RWPE1 (cell line): ENCODE measurements around the gene HCAR3.

Experiments
- CTCF ChIA-PET: fragments of 350-600 bp; sonication (Branson Sonifier 250); formaldehyde crosslinking; extraction: SDS; loops from one replicate; lab custom pipeline; 2021; lab: Yijun Ruan, JAX
- POLR2A ChIA-PET: fragments of 400-600 bp; formaldehyde crosslinking; extraction: SDS; loops from one replicate; lab custom pipeline; 2020; ENCODE audit warnings: antibody characterized with exemption; ENCODE audit not compliant: low non-redundant PET; lab: Yijun Ruan, JAX
- DNase-seq: peaks from one replicate; pipeline ENCODE4 v3.0.0; 2012; ENCODE audit warnings: low spot score
- H3K27ac ChIP-seq: fragments of 450-650 bp; 2 replicates; pipeline ENCODE4 v1.5.1; 2017
- TF ChIP-seq, protein P1 (sequence below): fragments of 450-650 bp; conservative IDR thresholded peaks from 2 replicates; pipeline ENCODE4 v1.5.1; 2017; ENCODE audit warnings: low read depth, mild to moderate bottlenecking

Gene HCAR3

GRCh38 chr12:122672515-122672914, 44.1 kb downstream of the HCAR3 start:
- POLR2A ChIA-PET = no interaction called here

GRCh38 chr12:122669397-122670070, 47.1 kb downstream of the HCAR3 start:
- no peak for DNase-seq
- peak overlapping the region; percentile 55; the same call in 1 of the 2 replicates for H3K27ac ChIP-seq
- ChIA-PET POLR2A (no interaction called here), CTCF (no interaction called here)
- TF ChIP-seq, protein P1, sequence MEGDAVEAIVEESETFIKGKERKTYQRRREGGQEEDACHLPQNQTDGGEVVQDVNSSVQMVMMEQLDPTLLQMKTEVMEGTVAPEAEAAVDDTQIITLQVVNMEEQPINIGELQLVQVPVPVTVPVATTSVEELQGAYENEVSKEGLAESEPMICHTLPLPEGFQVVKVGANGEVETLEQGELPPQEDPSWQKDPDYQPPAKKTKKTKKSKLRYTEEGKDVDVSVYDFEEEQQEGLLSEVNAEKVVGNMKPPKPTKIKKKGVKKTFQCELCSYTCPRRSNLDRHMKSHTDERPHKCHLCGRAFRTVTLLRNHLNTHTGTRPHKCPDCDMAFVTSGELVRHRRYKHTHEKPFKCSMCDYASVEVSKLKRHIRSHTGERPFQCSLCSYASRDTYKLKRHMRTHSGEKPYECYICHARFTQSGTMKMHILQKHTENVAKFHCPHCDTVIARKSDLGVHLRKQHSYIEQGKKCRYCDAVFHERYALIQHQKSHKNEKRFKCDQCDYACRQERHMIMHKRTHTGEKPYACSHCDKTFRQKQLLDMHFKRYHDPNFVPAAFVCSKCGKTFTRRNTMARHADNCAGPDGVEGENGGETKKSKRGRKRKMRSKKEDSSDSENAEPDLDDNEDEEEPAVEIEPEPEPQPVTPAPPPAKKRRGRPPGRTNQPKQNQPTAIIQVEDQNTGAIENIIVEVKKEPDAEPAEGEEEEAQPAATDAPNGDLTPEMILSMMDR = no peak

More at GRCh38 chr12:122672515-122672914, 44.1 kb downstream of the HCAR3 start:
- TF ChIP-seq, protein P1 = no peak
- CTCF ChIA-PET = no interaction called here
- no peak overlapping the region for H3K27ac ChIP-seq
- no peak for DNase-seq

DNA sequence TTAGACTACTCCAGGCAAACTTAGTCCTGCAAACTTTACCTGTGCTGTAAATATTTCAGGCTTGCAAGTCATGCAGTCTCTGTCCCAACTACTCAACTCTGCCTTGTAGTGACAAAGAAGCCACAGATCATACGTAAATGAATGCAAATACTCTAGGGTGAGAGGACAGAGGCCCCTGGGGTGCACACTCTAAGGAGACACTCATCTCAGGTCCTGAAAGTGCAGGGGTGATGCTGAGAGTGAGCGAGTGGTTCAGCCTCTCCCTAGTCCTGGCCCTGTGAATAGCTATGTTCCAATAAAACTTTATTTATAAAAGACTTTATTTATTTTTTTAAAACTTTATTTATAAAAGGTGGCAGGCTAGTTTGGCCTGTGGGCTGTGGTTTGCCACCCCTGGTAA, 48.3 kb downstream of the HCAR3 start:
- TF ChIP-seq, protein P1 = no peak
- no peak overlapping the region for H3K27ac ChIP-seq
- ChIA-PET CTCF (interaction anchor here (0.6 kb wide), 1 partner anchor 914 kb away, joined by 3 read pairs; no protein-coding TSS in a partner anchor), POLR2A (no interaction called here)
- no peak for DNase-seq

- POLR2A ChIA-PET = no interaction called here
These were observed 50.9 kb downstream of the HCAR3 start for GRCh38 chr12:122665759-122666158.

DNA sequence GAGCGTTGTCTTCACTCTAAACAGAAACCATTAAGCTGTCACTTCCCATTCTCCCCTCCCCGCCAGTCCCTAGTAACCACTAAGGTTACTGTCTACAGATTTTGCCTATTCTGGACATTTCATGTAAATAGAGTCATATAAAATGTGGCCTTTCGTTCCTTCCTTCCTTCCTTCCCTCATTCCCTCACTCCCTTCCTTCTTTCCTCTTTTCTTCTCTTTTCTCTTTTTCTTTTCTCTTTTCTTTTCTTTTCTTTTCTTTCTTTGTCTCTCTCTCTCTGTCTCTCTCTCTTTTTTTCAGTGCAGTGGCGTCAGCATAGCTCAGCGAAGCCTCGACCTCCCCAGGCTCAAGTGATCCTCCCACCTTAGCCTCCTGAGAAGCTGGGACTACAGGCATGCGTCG, 51.3 kb downstream of the HCAR3 start:
- H3K27ac ChIP-seq = no peak overlapping the region
- TF ChIP-seq, protein P1 = no peak
- DNase-seq = no peak
- POLR2A ChIA-PET = no interaction called here
- CTCF ChIA-PET = interaction anchor here (0.6 kb wide), 1 partner anchor 21 kb away, joined by 3 read pairs; no protein-coding TSS in a partner anchor

More at GRCh38 chr12:122665759-122666158, 50.9 kb downstream of the HCAR3 start:
- TF ChIP-seq, protein P1 = no peak
- H3K27ac ChIP-seq = no peak overlapping the region
- no peak for DNase-seq
- CTCF ChIA-PET = no interaction called here
